ENCODE measurements around the gene CDIP1.

Gene CDIP1

DNA sequence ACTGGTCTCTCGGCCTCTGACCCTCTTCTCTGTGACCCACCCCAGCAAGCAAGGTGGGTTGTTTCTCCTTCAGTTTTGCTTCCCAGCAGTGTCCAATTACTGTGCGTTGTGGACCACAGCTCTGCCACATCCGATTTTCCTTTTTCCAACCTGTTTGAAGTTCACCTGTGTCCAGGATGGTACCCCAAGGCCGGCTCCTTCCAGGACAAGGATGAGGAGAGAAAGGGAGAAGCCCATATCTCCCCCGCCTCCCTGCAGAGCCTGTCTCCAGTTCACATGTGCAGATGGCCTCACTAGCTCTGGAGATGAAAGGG is 77.7 kb downstream of the CDIP1 start:
- DNase-seq (ENCODE audit: low read depth in 2 of 3, low spot score in 2 of 3): no peak

Data from activated CD8-positive, alpha-beta memory T cell treated with anti-CD3 and anti-CD28 coated beads for 48 hours (primary cell).